Hepatocyte (in vitro differentiated cells): ENCODE measurements around the gene ITPKC.

Source experiments
- EZH2 ChIP-seq: fragments of 200-600 bp; sonication (generic); IDR thresholded peaks from 2 replicates; pipeline ENCODE4 v1.6.1; 2016; ENCODE audit warnings: antibody characterized with exemption, mild to moderate bottlenecking, borderline replicate concordance
- EZH2phosphoT487 ChIP-seq: fragments of 200-600 bp; sonication (generic); IDR thresholded peaks from one replicate; pipeline ENCODE4 v1.6.1; 2018; ENCODE audit warnings: antibody characterized with exemption, mild to moderate bottlenecking, low read depth, moderate library complexity; ENCODE audit not compliant: unreplicated experiment, severe bottlenecking
- TF ChIP-seq, protein P1 (sequence below): fragments of 200-600 bp; sonication (generic); IDR thresholded peaks from 2 replicates; pipeline ENCODE4 v1.5.1; 2016; ENCODE audit warnings: antibody characterized with exemption, mild to moderate bottlenecking; ENCODE audit not compliant: poor library complexity

- TF ChIP-seq EZH2 (no peak), EZH2phosphoT487 (no peak)
- TF ChIP-seq, protein P1, sequence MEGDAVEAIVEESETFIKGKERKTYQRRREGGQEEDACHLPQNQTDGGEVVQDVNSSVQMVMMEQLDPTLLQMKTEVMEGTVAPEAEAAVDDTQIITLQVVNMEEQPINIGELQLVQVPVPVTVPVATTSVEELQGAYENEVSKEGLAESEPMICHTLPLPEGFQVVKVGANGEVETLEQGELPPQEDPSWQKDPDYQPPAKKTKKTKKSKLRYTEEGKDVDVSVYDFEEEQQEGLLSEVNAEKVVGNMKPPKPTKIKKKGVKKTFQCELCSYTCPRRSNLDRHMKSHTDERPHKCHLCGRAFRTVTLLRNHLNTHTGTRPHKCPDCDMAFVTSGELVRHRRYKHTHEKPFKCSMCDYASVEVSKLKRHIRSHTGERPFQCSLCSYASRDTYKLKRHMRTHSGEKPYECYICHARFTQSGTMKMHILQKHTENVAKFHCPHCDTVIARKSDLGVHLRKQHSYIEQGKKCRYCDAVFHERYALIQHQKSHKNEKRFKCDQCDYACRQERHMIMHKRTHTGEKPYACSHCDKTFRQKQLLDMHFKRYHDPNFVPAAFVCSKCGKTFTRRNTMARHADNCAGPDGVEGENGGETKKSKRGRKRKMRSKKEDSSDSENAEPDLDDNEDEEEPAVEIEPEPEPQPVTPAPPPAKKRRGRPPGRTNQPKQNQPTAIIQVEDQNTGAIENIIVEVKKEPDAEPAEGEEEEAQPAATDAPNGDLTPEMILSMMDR = no peak
Observed at GRCh38 chr19:40755248-40755624, 38.3 kb downstream of the ITPKC start.
